C4-2B (cell line): ENCODE results near the gene HTR6.
"Not testable (repeated sequence)": the region's sequence is repeated elsewhere in the genome, so short reads cannot be mapped to it uniquely, and the experiment has no call there.

Experiments used
- H3K27ac ChIP-seq: fragments of 450-650 bp; 2 replicates; pipeline ENCODE4 v1.5.1; 2017
- CTCF ChIP-seq: fragments of 450-650 bp; conservative IDR thresholded peaks from 2 replicates; pipeline ENCODE4 v1.5.1; 2017; ENCODE audit warnings: mild to moderate bottlenecking
- ZFX ChIP-seq: fragments of 450-650 bp; IDR thresholded peaks from 2 replicates; pipeline ENCODE4 v1.6.1; 2017

The HTR6 gene

GRCh38 chr1:19621274-19621950, 43.3 kb upstream of the HTR6 start:
- TF ChIP-seq CTCF: no peak
- no peak for TF ChIP-seq ZFX
- no peak overlapping the region for H3K27ac ChIP-seq

- H3K27ac ChIP-seq: no peak overlapping the region
- TF ChIP-seq ZFX (no peak), CTCF (no peak)
These were observed 42.5 kb upstream of the HTR6 start for GRCh38 chr1:19622204-19622603.

GRCh38 chr1:19623523-19623922, 41.2 kb upstream of the HTR6 start:
- no peak for TF ChIP-seq CTCF
- TF ChIP-seq ZFX: no peak
- H3K27ac ChIP-seq: no peak overlapping the region

- no peak overlapping the region for H3K27ac ChIP-seq
- TF ChIP-seq CTCF (no peak), ZFX (no peak)
These were observed 39.3 kb upstream of the HTR6 start for GRCh38 chr1:19625291-19625937.

GRCh38 chr1:19628879-19629278, 35.8 kb upstream of the HTR6 start:
- no peak overlapping the region for H3K27ac ChIP-seq
- TF ChIP-seq ZFX (no peak), CTCF (no peak)

GRCh38 chr1:19629357-19629756, 35.3 kb upstream of the HTR6 start:
- TF ChIP-seq ZFX (no peak), CTCF (no peak)
- no peak overlapping the region for H3K27ac ChIP-seq

- not testable (repeated sequence) for H3K27ac ChIP-seq
These were observed 34.5 kb upstream of the HTR6 start for GRCh38 chr1:19630192-19630591.
